HepG2 (cell line): Measurements from ENCODE around the gene ZNF467. TPM values are rescaled to one million over a fixed set of nuclear protein-coding genes. Genes with fewer than 3 reads are reported as not detected.

Experiments used
- GMEB2 ChIP-seq: IDR thresholded peaks from 2 replicates; pipeline ENCODE4 v1.6.1; 2016; ENCODE audit warnings: missing biosample characterization, missing genetic modification reagents, low read depth
- HMGA1 ChIP-seq: sonication (generic); formaldehyde crosslinking; conservative IDR thresholded peaks from 2 replicates; pipeline ENCODE4 v1.4.0; 2020; ENCODE audit warnings: missing genetic modification reagents
- HOXA9 ChIP-seq: sonication (generic); formaldehyde crosslinking; IDR thresholded peaks from 2 replicates; pipeline ENCODE4 v1.8.1; 2022; ENCODE audit warnings: missing genetic modification reagents, mild to moderate bottlenecking, moderate library complexity, borderline replicate concordance
- KLF11 ChIP-seq: IDR thresholded peaks from 2 replicates; pipeline ENCODE4 v1.6.1; 2016; ENCODE audit warnings: missing compliant biosample characterization
- MAZ ChIP-seq, 2 experiments: sonication (generic) in 1 of 2; formaldehyde crosslinking in 1 of 2; IDR thresholded peaks; 2 replicates each; pipeline versions ENCODE4 v1.5.0 to v1.6.1; 2012 to 2020; ENCODE audit warnings: low read depth in 2 of 2, mild to moderate bottlenecking in 2 of 2, borderline replicate concordance in 1 of 2, improper control_type of control experiment in 1 of 2, low read length in 1 of 2, missing genetic modification reagents in 1 of 2, moderate library complexity in 1 of 2
- PCBP2 ChIP-seq: fragments of 200-400 bp; formaldehyde crosslinking; optimal IDR thresholded peaks from 2 replicates; pipeline ENCODE3; 2018; ENCODE audit warnings: low read length, low read depth; ENCODE audit not compliant: poor library complexity, severe bottlenecking
- SALL1 ChIP-seq: sonication (generic); formaldehyde crosslinking; IDR thresholded peaks from 2 replicates; pipeline ENCODE4 v1.8.0; 2022; ENCODE audit warnings: mild to moderate bottlenecking, missing genetic modification reagents
- SP1 ChIP-seq, 2 experiments: fragments of 450-650 bp in 1 of 2; sonication (generic) in 1 of 2; formaldehyde crosslinking in 1 of 2; IDR thresholded peaks; 2 replicates each; pipeline versions ENCODE4 v1.4.0 to v1.6.1; 2016 to 2020; ENCODE audit warnings: missing genetic modification reagents in 1 of 2
- SP4 ChIP-seq: sonication (generic); formaldehyde crosslinking; IDR thresholded peaks from 2 replicates; pipeline ENCODE4 v1.8.1; 2023; ENCODE audit warnings: mild to moderate bottlenecking, missing genetic modification reagents
- THYN1 ChIP-seq: sonication (generic); formaldehyde crosslinking; IDR thresholded peaks from 2 replicates; pipeline ENCODE4 v1.8.1; 2023; ENCODE audit warnings: low read depth, mild to moderate bottlenecking, moderate library complexity, missing genetic modification reagents, borderline replicate concordance
- TOE1 ChIP-seq: sonication (generic); formaldehyde crosslinking; IDR thresholded peaks from 2 replicates; pipeline ENCODE4 v1.4.0; 2020; ENCODE audit warnings: mild to moderate bottlenecking, missing genetic modification reagents
- ZNF407 ChIP-seq: sonication (generic); formaldehyde crosslinking; IDR thresholded peaks from one replicate; pipeline ENCODE4 v1.5.1; 2020; ENCODE audit warnings: mild to moderate bottlenecking, missing genetic modification reagents; ENCODE audit errors: not compliant biosample characterization
- ZNF468 ChIP-seq: sonication (generic); formaldehyde crosslinking; IDR thresholded peaks from 2 replicates; pipeline ENCODE4 v1.8.0; 2022; ENCODE audit warnings: mild to moderate bottlenecking, moderate library complexity, missing genetic modification reagents
- ZNF619 ChIP-seq: sonication (generic); formaldehyde crosslinking; IDR thresholded peaks from 2 replicates; pipeline ENCODE4 v1.4.0; 2020; ENCODE audit warnings: mild to moderate bottlenecking, missing genetic modification reagents
- polyA plus RNA-seq, 8 experiments: library from polyadenylated mRNA; depleted of rRNA in 3 of 8; stranded (reverse) in 7 of 8; unstranded in 1 of 8; fragments of >200 nt; fragmentation: Illumina TruSeq in 4 of 8; extraction: Trizol in 4 of 8; gene quantifications; 2 replicates each; pipeline versions ENCODE4 v1.2.1 to v1.2.3, GENCODE V29; 2011 to 2016; ENCODE audit warnings: low read depth in 4 of 8, missing spikeins in 1 of 8, mixed read lengths in 1 of 8; ENCODE audit not compliant: insufficient read depth in 1 of 8
- total RNA-seq, 5 experiments: library from RNA; depleted of rRNA; stranded (reverse); fragments of >200 nt; fragmentation: Illumina TruSeq; extraction: Trizol; gene quantifications; 2 replicates each; pipeline ENCODE4 v1.2.3, GENCODE V29; 2016; ENCODE audit warnings: low read depth in 1 of 5
- TF ChIP-seq, protein P1 (sequence below): sonication (generic); formaldehyde crosslinking; IDR thresholded peaks from 2 replicates; pipeline ENCODE4 v1.5.1; 2020; ENCODE audit warnings: missing genetic modification reagents, mild to moderate bottlenecking, borderline replicate concordance
- TF ChIP-seq, protein P2 (sequence below): sonication (generic); formaldehyde crosslinking; IDR thresholded peaks from 2 replicates; pipeline ENCODE4 v1.4.0; 2020; ENCODE audit warnings: missing genetic modification reagents

Gene ZNF467
- total and polyA plus RNA-seq, 2 of the 13 experiments (the other 11 are each of a cell fraction or from before 2014, with no cell fraction given): 0.03 TPM; not detected in 1

GRCh38 chr7:149771720-149772240 is 1.6 kb downstream of the ZNF467 start (continued):
- TF ChIP-seq, protein P1, sequence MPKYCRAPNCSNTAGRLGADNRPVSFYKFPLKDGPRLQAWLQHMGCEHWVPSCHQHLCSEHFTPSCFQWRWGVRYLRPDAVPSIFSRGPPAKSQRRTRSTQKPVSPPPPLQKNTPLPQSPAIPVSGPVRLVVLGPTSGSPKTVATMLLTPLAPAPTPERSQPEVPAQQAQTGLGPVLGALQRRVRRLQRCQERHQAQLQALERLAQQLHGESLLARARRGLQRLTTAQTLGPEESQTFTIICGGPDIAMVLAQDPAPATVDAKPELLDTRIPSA (CRISPR knock-in tag): no peak
- TF ChIP-seq SP1 (IDR thresholded peaks at IDR 0.05): no peak
- TF ChIP-seq SP1 (CRISPR knock-in tag; IDR thresholded peaks at IDR 0.05): 0 out of 2 replicates have a peak, but pooled peaks have one; percentile 48
- no peak for TF ChIP-seq GMEB2
- peak; percentile 25; the same call in 1 of the 2 replicates for TF ChIP-seq SALL1
- no peak for TF ChIP-seq ZNF407 (CRISPR knock-in tag)
- TF ChIP-seq THYN1 (CRISPR knock-in tag): no peak
- TF ChIP-seq HMGA1 (CRISPR knock-in tag): no peak
- TF ChIP-seq, protein P2, sequence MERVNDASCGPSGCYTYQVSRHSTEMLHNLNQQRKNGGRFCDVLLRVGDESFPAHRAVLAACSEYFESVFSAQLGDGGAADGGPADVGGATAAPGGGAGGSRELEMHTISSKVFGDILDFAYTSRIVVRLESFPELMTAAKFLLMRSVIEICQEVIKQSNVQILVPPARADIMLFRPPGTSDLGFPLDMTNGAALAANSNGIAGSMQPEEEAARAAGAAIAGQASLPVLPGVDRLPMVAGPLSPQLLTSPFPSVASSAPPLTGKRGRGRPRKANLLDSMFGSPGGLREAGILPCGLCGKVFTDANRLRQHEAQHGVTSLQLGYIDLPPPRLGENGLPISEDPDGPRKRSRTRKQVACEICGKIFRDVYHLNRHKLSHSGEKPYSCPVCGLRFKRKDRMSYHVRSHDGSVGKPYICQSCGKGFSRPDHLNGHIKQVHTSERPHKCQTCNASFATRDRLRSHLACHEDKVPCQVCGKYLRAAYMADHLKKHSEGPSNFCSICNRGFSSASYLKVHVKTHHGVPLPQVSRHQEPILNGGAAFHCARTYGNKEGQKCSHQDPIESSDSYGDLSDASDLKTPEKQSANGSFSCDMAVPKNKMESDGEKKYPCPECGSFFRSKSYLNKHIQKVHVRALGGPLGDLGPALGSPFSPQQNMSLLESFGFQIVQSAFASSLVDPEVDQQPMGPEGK (CRISPR knock-in tag): peak; percentile 24; the same call in 1 of the 2 replicates
- TF ChIP-seq SP4: peak; percentile 71
- peak; percentile 29 for TF ChIP-seq PCBP2
- no peak for TF ChIP-seq KLF11
- TF ChIP-seq HOXA9: no peak
- TF ChIP-seq ZNF619 (CRISPR knock-in tag): no peak
- peak; percentile 53; the same call in 1 of the 2 replicates for TF ChIP-seq MAZ (IDR thresholded peaks at IDR 0.05; ENCODE audit: borderline replicate concordance, low read depth, low read length)
- TF ChIP-seq MAZ (CRISPR knock-in tag; IDR thresholded peaks at IDR 0.05; ENCODE audit: low read depth): 0 out of 2 replicates have a peak, but pooled peaks have one; percentile 41
- no peak for TF ChIP-seq ZNF468 (CRISPR knock-in tag)
- TF ChIP-seq TOE1 (CRISPR knock-in tag): no peak
